Measurements from ENCODE around the gene VSIR.

The VSIR gene

DNA sequence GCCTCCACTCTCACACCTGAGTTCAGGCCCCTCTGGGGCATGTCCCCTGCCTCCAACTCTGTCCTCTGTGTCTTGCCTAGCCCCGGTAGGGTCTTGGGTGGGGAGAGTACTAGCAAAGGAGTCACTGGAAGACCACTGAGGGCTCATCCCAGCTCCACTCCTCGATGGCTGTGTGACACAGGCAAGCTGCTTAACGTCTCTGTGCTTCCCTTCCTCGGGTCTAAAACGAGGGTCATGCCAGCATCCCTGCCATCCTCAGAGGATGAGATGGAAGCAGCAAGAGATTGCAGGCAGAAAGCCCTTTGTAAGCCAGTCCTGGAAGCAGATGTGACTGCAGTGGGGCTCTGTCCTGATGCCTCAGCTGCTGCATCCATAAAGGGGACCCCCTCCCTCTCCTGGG lies 38.5 kb downstream of the VSIR start:
- H3K27ac ChIP-seq (replicated peaks), result peak overlapping the region; percentile 77
- DNase-seq (ENCODE audit: low read depth in 1 of 2, low spot score in 1 of 2), result no peak
- H3K27me3 ChIP-seq (ENCODE audit: insufficient read depth, poor library complexity, severe bottlenecking), result no peaks in the 10 kb centered on the region
- TF ChIP-seq, protein P1, sequence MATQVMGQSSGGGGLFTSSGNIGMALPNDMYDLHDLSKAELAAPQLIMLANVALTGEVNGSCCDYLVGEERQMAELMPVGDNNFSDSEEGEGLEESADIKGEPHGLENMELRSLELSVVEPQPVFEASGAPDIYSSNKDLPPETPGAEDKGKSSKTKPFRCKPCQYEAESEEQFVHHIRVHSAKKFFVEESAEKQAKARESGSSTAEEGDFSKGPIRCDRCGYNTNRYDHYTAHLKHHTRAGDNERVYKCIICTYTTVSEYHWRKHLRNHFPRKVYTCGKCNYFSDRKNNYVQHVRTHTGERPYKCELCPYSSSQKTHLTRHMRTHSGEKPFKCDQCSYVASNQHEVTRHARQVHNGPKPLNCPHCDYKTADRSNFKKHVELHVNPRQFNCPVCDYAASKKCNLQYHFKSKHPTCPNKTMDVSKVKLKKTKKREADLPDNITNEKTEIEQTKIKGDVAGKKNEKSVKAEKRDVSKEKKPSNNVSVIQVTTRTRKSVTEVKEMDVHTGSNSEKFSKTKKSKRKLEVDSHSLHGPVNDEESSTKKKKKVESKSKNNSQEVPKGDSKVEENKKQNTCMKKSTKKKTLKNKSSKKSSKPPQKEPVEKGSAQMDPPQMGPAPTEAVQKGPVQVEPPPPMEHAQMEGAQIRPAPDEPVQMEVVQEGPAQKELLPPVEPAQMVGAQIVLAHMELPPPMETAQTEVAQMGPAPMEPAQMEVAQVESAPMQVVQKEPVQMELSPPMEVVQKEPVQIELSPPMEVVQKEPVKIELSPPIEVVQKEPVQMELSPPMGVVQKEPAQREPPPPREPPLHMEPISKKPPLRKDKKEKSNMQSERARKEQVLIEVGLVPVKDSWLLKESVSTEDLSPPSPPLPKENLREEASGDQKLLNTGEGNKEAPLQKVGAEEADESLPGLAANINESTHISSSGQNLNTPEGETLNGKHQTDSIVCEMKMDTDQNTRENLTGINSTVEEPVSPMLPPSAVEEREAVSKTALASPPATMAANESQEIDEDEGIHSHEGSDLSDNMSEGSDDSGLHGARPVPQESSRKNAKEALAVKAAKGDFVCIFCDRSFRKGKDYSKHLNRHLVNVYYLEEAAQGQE (IDR thresholded peaks at IDR 0.05; ENCODE audit: insufficient replicate concordance, low read depth), result no peak
- TF ChIP-seq POLR2AphosphoS5 (IDR thresholded peaks at IDR 0.05; ENCODE audit: low read depth), result no peak
- TF ChIP-seq SPI1 (IDR thresholded peaks at IDR 0.05; ENCODE audit: borderline replicate concordance, low read depth), result no peak
- TF ChIP-seq, protein P2, sequence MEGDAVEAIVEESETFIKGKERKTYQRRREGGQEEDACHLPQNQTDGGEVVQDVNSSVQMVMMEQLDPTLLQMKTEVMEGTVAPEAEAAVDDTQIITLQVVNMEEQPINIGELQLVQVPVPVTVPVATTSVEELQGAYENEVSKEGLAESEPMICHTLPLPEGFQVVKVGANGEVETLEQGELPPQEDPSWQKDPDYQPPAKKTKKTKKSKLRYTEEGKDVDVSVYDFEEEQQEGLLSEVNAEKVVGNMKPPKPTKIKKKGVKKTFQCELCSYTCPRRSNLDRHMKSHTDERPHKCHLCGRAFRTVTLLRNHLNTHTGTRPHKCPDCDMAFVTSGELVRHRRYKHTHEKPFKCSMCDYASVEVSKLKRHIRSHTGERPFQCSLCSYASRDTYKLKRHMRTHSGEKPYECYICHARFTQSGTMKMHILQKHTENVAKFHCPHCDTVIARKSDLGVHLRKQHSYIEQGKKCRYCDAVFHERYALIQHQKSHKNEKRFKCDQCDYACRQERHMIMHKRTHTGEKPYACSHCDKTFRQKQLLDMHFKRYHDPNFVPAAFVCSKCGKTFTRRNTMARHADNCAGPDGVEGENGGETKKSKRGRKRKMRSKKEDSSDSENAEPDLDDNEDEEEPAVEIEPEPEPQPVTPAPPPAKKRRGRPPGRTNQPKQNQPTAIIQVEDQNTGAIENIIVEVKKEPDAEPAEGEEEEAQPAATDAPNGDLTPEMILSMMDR (IDR thresholded peaks at IDR 0.05; ENCODE audit: insufficient read depth, low read length), result no peak
- no peak for TF ChIP-seq GABPA (IDR thresholded peaks at IDR 0.05; ENCODE audit: low read depth)
- H3K4me3 ChIP-seq (replicated peaks; ENCODE audit: insufficient read depth, low read length), result no peak overlapping the region

DNA sequence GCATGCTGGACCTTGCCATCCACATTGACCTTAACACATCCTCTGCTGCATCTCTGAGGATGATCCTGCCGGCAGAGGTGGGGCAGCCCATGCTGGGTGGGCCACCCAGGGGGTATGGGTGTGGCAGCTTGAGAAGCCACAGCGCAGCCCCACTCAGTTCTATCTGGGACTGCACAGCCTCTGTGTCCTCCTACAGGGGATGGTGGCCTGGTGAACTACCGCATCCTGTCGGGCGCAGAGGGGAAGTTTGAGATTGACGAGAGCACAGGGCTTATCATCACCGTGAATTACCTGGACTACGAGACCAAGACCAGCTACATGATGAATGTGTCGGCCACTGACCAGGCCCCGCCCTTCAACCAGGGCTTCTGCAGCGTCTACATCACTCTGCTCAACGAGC lies 41.5 kb downstream of the VSIR start:
- Histone ChIP-seq H3K27ac (replicated peaks) (no peak overlapping the region), H3K27me3 (ENCODE audit: insufficient read depth, poor library complexity, severe bottlenecking) (no peaks in the 10 kb centered on the region), H3K4me3 (replicated peaks; ENCODE audit: insufficient read depth, low read length) (no peak overlapping the region)
- DNase-seq (ENCODE audit: low read depth in 1 of 2, low spot score in 1 of 2), result no peak
- TF ChIP-seq POLR2AphosphoS5 (IDR thresholded peaks at IDR 0.05; ENCODE audit: low read depth) (no peak), SPI1 (IDR thresholded peaks at IDR 0.05; ENCODE audit: borderline replicate concordance, low read depth) (no peak), GABPA (IDR thresholded peaks at IDR 0.05; ENCODE audit: low read depth) (no peak)
- TF ChIP-seq, protein P2 (IDR thresholded peaks at IDR 0.05; ENCODE audit: insufficient read depth, low read length), result no peak
- TF ChIP-seq, protein P1 (IDR thresholded peaks at IDR 0.05; ENCODE audit: insufficient replicate concordance, low read depth), result no peak

DNA sequence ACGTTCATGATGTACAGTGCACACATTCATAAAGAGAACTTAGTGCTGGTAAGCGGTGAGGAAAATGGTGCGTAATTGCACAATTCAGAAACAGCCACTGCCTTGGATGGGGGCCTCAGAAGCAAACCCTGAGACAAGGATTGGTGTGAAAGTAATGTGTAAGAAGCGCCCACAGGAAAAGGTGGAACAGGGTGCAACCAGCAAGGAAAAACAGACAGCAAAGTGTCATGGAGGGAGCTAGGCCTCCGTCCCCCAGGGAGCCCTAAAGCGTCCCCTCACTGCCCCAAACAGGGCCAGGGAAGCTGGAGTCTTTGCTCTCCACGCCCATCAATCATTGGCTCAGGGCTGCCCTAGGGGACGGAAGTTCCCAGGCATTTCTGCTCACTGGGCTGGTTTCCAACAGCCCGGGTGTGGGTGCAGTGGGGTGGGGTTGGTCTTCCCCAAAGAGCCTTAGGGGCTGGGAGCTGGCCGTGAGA lies 44.1 kb downstream of the VSIR start:
- Histone ChIP-seq H3K27me3 (ENCODE audit: insufficient read depth, poor library complexity, severe bottlenecking) (no peaks in the 10 kb centered on the region), H3K27ac (replicated peaks) (peak overlapping the region; percentile 85), H3K4me3 (replicated peaks; ENCODE audit: insufficient read depth, low read length) (no peak overlapping the region)
- no peak for TF ChIP-seq GABPA (IDR thresholded peaks at IDR 0.05; ENCODE audit: low read depth)
- peak; percentile 52; the same call in 1 of the 2 replicates for TF ChIP-seq SPI1 (IDR thresholded peaks at IDR 0.05; ENCODE audit: borderline replicate concordance, low read depth)
- TF ChIP-seq, protein P1 (IDR thresholded peaks at IDR 0.05; ENCODE audit: insufficient replicate concordance, low read depth), result no peak
- peak; percentile 67 for TF ChIP-seq POLR2AphosphoS5 (IDR thresholded peaks at IDR 0.05; ENCODE audit: low read depth)
- TF ChIP-seq, protein P2 (IDR thresholded peaks at IDR 0.05; ENCODE audit: insufficient read depth, low read length), result no peak
- DNase-seq (ENCODE audit: low read depth in 1 of 2, low spot score in 1 of 2), result peak; percentile 86 to 93

Measured in HL-60 (cell line).